Stomach (tissue), 4 donors: Measurements from ENCODE around the gene ANTXRL.
"Not testable (repeated sequence)": the region's sequence is repeated elsewhere in the genome, so short reads cannot be mapped to it uniquely, and the experiment has no call there.

Experiments used
- CTCF ChIP-seq, 7 experiments: fragments of 450-650 bp in 4 of 7; fragments of 200-600 bp in 3 of 7; sonication (generic) in 3 of 7; IDR thresholded peaks; one replicate each; pipeline ENCODE4 v1.5.1; 2016 to 2019; ENCODE audit warnings: antibody characterized with exemption in 7 of 7, control low read depth in 2 of 7, mild to moderate bottlenecking in 1 of 7
- EP300 ChIP-seq: sonication (generic); formaldehyde crosslinking; IDR thresholded peaks from one replicate; pipeline ENCODE4 v1.6.1; 2017; ENCODE audit warnings: antibody characterized with exemption
- POLR2A ChIP-seq, 4 donors: fragments of 450-650 bp; IDR thresholded peaks; one replicate each; pipeline ENCODE4 v1.6.1; 2016; ENCODE audit warnings: antibody characterized with exemption in 4 of 4, control low read depth in 2 of 4, mild to moderate bottlenecking in 1 of 4, moderate library complexity in 1 of 4
- POLR2AphosphoS5 ChIP-seq, 3 donors: sonication (generic); formaldehyde crosslinking; IDR thresholded peaks; one replicate each; pipeline ENCODE4 v1.6.1; 2016; ENCODE audit warnings: antibody characterized with exemption in 3 of 3

- TF ChIP-seq POLR2AphosphoS5 (IDR thresholded peaks at IDR 0.05); POLR2A (IDR thresholded peaks at IDR 0.05); CTCF (IDR thresholded peaks at IDR 0.05); EP300: not testable (repeated sequence)
Measured at GRCh38 chr10:46367209-46367608, 80.4 kb downstream of the ANTXRL start.
